Heart left ventricle (tissue), 13 donors: ENCODE measurements around the gene TBCD.

Experiments used
- CTCF ChIP-seq, 12 donors: fragments of 200-600 bp; sonication (generic) in 4 of 12; IDR thresholded peaks; one replicate each; pipeline versions ENCODE4 v1.5.0 to v1.8.0; 2018 to 2022; ENCODE audit warnings: antibody characterized with exemption in 12 of 12, mild to moderate bottlenecking in 5 of 12
- POLR2A ChIP-seq, 2 donors: fragments of 450-650 bp; IDR thresholded peaks; one replicate each; pipeline ENCODE4 v1.6.1; 2017; ENCODE audit warnings: antibody characterized with exemption in 2 of 2, mild to moderate bottlenecking in 2 of 2, moderate library complexity in 2 of 2
- donor health status: ischemic (EF 13 %, LVEDD 7.1; RV severe dilation, severe dysfunction).
- donor health status: DM: no; HTN: yes; CAD: no.
- donor health status: DM: no; HTN: no; CAD: no.
- donor health status: ischemic (EF 25% LVEDD 6.9; RV normal size, moderate dysfunction).
- donor health status: ischemic (EF 25% LVEDD 5.7; RV mildly dilated, moderate dysfunction).
- donor health status: ischemic (EF 35%, LVEDD 5.7; RV mildly dilated, moderate dysfunction).
- donor health status: nonischemic (EF 11% LVEDD 7.7; RV severe dilation, severe dysfunction).
- donor health status: DM: yes; HTN: yes; CAD: no.
- donor health status: PGD.
- donor health status: ischemic (EF 29% LVEDD 5.4; RV normal size, mild dysfunction).
- donor health status: nonischemic (EF 23%, LVEDD 6.1; RV moderate dilation, normal function).

GRCh38 chr17:82981141-82981730 lies 229.4 kb downstream of the TBCD start:
- TF ChIP-seq CTCF (IDR thresholded peaks at IDR 0.05) (no peak), POLR2A (IDR thresholded peaks at IDR 0.05) (no peak)
